ENCODE results near the gene CAPZB. TPM values are rescaled to one million over a fixed set of nuclear protein-coding genes. Genes with fewer than 3 reads are reported as not detected.

The CAPZB gene
- polyA plus RNA-seq, 2 of the 4 experiments (the other 2 are of a cell fraction) = 133 to 296 TPM

DNA sequence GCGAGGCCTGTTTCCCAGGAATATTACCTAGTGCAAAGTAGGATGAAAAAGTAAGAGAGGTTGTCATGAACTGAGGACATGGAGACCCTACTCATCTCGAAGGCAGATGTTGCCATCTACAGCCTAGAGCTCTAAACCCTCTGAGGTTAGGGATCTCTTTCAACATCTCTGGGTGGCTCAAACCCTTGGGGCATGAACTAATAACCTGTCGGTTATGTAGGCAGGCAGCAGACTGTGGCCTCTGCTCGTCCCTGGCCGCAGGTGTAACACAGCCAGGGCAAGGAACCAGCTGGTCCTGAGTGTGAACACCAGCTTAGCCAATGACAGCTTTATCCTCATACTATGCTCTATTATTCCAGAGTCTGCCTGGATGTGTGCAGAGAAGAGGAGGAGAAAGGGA lies 13.2 kb downstream of the CAPZB start:
- H3K9me3 ChIP-seq = no peaks in the 10 kb centered on the region
- ChIA-PET CTCF (interaction anchor here (1.4 kb wide), 2 partner anchors 128 to 170 kb away, joined by 4 to 6 read pairs; no protein-coding TSS in a partner anchor), POLR2A (no interaction called here)
- no peak overlapping the region for H3K4me3 ChIP-seq
- FAIRE-seq = no peak
- DNase-seq (ENCODE audit: low read depth in 1 of 2, low spot score in 1 of 2) = no peak
- H3K27ac ChIP-seq = no peak overlapping the region
- ATAC-seq = no peak
- H3K4me1 ChIP-seq = peaks cover 29% of the 10 kb centered on the region
- TF ChIP-seq, protein P1, sequence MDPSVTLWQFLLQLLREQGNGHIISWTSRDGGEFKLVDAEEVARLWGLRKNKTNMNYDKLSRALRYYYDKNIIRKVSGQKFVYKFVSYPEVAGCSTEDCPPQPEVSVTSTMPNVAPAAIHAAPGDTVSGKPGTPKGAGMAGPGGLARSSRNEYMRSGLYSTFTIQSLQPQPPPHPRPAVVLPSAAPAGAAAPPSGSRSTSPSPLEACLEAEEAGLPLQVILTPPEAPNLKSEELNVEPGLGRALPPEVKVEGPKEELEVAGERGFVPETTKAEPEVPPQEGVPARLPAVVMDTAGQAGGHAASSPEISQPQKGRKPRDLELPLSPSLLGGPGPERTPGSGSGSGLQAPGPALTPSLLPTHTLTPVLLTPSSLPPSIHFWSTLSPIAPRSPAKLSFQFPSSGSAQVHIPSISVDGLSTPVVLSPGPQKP (IDR thresholded peaks at IDR 0.05; ENCODE audit: low read depth, low read length) = no peak
- TF ChIP-seq, protein P2, sequence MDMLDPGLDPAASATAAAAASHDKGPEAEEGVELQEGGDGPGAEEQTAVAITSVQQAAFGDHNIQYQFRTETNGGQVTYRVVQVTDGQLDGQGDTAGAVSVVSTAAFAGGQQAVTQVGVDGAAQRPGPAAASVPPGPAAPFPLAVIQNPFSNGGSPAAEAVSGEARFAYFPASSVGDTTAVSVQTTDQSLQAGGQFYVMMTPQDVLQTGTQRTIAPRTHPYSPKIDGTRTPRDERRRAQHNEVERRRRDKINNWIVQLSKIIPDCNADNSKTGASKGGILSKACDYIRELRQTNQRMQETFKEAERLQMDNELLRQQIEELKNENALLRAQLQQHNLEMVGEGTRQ (IDR thresholded peaks at IDR 0.05) = no peak
- no peak for TF ChIP-seq EHF (CRISPR knock-in tag; IDR thresholded peaks at IDR 0.05)
- TF ChIP-seq, protein P3, sequence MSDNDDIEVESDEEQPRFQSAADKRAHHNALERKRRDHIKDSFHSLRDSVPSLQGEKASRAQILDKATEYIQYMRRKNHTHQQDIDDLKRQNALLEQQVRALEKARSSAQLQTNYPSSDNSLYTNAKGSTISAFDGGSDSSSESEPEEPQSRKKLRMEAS (IDR thresholded peaks at IDR 0.05) = no peak
- TF ChIP-seq, protein P4, sequence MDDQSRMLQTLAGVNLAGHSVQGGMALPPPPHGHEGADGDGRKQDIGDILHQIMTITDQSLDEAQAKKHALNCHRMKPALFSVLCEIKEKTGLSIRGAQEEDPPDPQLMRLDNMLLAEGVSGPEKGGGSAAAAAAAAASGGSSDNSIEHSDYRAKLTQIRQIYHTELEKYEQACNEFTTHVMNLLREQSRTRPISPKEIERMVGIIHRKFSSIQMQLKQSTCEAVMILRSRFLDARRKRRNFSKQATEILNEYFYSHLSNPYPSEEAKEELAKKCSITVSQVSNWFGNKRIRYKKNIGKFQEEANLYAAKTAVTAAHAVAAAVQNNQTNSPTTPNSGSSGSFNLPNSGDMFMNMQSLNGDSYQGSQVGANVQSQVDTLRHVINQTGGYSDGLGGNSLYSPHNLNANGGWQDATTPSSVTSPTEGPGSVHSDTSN (IDR thresholded peaks at IDR 0.05) = no peak
- TF ChIP-seq, protein P5, sequence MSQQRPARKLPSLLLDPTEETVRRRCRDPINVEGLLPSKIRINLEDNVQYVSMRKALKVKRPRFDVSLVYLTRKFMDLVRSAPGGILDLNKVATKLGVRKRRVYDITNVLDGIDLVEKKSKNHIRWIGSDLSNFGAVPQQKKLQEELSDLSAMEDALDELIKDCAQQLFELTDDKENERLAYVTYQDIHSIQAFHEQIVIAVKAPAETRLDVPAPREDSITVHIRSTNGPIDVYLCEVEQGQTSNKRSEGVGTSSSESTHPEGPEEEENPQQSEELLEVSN (IDR thresholded peaks at IDR 0.05; ENCODE audit: borderline replicate concordance, low read depth) = no peak
- TF ChIP-seq RNF2 (IDR thresholded peaks at IDR 0.05; ENCODE audit: borderline replicate concordance, low read depth) = no peak
- no peak for TF ChIP-seq POLR2AphosphoS2 (conservative IDR thresholded peaks at IDR 0.05; ENCODE audit: low read length)
- TF ChIP-seq KDM1A (IDR thresholded peaks at IDR 0.05; ENCODE audit: low read depth) = no peak
- no peak for TF ChIP-seq SMC3 (IDR thresholded peaks at IDR 0.05)
- TF ChIP-seq CBX2 (IDR thresholded peaks at IDR 0.05; ENCODE audit: borderline replicate concordance, low read depth) = no peak
- no peak for TF ChIP-seq HOXB13 (CRISPR knock-in tag; IDR thresholded peaks at IDR 0.05; ENCODE audit: low read depth)
- TF ChIP-seq FOSL2 (IDR thresholded peaks at IDR 0.05) = no peak
- TF ChIP-seq FOSL2 (CRISPR knock-in tag; IDR thresholded peaks at IDR 0.05) = no peak
- no peak for TF ChIP-seq FOSB (CRISPR knock-in tag; IDR thresholded peaks at IDR 0.05)
- no peak for TF ChIP-seq RCOR1 (IDR thresholded peaks at IDR 0.05; ENCODE audit: low read depth, low read length)
- TF ChIP-seq EP300 (IDR thresholded peaks at IDR 0.05) = no peak
- 67% methylated on average over 5 of the region's 5 CpGs for WGBS (ENCODE audit: missing lambda C conversion rate)
- H3K4me2 ChIP-seq = no peak overlapping the region

DNA sequence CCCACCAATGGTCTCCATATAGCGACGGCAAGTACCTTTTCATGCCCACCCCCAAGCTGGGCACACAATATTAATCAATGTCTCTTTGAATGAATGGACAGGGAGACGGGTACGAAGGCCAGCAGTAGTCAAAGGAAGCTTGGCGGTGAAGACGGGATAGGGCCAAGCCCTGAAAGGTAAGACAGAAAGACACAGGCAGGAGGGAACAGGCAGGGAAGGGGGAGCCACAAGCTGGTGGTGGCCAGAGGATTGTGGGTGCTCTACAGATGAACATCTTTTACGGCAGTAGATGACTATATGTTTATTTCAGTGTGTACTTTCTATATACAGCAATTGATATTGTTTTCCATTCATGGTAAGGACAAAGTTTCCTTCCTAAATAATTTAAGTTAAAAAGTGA lies 16.3 kb downstream of the CAPZB start:
- Histone ChIP-seq H3K4me1 (peaks cover 33% of the 10 kb centered on the region), H3K9me3 (no peaks in the 10 kb centered on the region), H3K4me3 (no peak overlapping the region), H3K4me2 (peak overlapping the region; percentile 70), H3K27ac (peak overlapping the region; percentile 42 to 77)
- ChIA-PET CTCF (interaction anchor here (0.7 to 1.1 kb wide), 2 partner anchors 56 to 185 kb away, joined by 3 to 4 read pairs; no protein-coding TSS in a partner anchor), POLR2A (interaction anchor here (0.7 kb wide), 1 partner anchor 16 kb away, joined by 3 read pairs; the partner anchor contains the start of gene CAPZB)
- DNase-seq (ENCODE audit: low read depth in 1 of 2, low spot score in 1 of 2) = no peak
- peak in 1 of 2 experiments; percentile 8; a peak in 1 of 6 replicates for ATAC-seq
- no peak for FAIRE-seq
- WGBS (ENCODE audit: missing lambda C conversion rate) = 81% methylated on average over 7 of the region's 7 CpGs
- TF ChIP-seq BHLHE40 (IDR thresholded peaks at IDR 0.05; ENCODE audit: low read depth, low read length) (no peak), EHMT2 (IDR thresholded peaks at IDR 0.05; ENCODE audit: low read depth) (no peak), GATA3 (IDR thresholded peaks at IDR 0.05; ENCODE audit: borderline replicate concordance) (no peak), FOXS1 (CRISPR knock-in tag; IDR thresholded peaks at IDR 0.05) (no peak), HDAC2 (IDR thresholded peaks at IDR 0.05) (no peak), HOXB5 (CRISPR knock-in tag; IDR thresholded peaks at IDR 0.05) (no peak), KDM5A (IDR thresholded peaks at IDR 0.05) (no peak), SMC3 (IDR thresholded peaks at IDR 0.05) (no peak), SREBF2 (IDR thresholded peaks at IDR 0.05) (no peak), RCOR1 (IDR thresholded peaks at IDR 0.05; ENCODE audit: low read depth, low read length) (no peak), ESRRA (IDR thresholded peaks at IDR 0.05; ENCODE audit: borderline replicate concordance, low read length) (no peak), NFE2L2 (conservative IDR thresholded peaks at IDR 0.05; ENCODE audit: low read length) (no peak)
- TF ChIP-seq, protein P6, sequence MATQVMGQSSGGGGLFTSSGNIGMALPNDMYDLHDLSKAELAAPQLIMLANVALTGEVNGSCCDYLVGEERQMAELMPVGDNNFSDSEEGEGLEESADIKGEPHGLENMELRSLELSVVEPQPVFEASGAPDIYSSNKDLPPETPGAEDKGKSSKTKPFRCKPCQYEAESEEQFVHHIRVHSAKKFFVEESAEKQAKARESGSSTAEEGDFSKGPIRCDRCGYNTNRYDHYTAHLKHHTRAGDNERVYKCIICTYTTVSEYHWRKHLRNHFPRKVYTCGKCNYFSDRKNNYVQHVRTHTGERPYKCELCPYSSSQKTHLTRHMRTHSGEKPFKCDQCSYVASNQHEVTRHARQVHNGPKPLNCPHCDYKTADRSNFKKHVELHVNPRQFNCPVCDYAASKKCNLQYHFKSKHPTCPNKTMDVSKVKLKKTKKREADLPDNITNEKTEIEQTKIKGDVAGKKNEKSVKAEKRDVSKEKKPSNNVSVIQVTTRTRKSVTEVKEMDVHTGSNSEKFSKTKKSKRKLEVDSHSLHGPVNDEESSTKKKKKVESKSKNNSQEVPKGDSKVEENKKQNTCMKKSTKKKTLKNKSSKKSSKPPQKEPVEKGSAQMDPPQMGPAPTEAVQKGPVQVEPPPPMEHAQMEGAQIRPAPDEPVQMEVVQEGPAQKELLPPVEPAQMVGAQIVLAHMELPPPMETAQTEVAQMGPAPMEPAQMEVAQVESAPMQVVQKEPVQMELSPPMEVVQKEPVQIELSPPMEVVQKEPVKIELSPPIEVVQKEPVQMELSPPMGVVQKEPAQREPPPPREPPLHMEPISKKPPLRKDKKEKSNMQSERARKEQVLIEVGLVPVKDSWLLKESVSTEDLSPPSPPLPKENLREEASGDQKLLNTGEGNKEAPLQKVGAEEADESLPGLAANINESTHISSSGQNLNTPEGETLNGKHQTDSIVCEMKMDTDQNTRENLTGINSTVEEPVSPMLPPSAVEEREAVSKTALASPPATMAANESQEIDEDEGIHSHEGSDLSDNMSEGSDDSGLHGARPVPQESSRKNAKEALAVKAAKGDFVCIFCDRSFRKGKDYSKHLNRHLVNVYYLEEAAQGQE (IDR thresholded peaks at IDR 0.05) = no peak
- TF ChIP-seq, protein P7, sequence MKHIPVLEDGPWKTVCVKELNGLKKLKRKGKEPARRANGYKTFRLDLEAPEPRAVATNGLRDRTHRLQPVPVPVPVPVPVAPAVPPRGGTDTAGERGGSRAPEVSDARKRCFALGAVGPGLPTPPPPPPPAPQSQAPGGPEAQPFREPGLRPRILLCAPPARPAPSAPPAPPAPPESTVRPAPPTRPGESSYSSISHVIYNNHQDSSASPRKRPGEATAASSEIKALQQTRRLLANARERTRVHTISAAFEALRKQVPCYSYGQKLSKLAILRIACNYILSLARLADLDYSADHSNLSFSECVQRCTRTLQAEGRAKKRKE (CRISPR knock-in tag; IDR thresholded peaks at IDR 0.05; ENCODE audit: low read depth) = no peak

Measured in A549 (cell line).